HEK293T (cell line): ENCODE measurements around the gene SMIM3.
"Not testable (repeated sequence)": the region's sequence is repeated elsewhere in the genome, so short reads cannot be mapped to it uniquely, and the experiment has no call there.

ENCODE experiments used
- CTCF ChIA-PET: fragments of 350-600 bp; formaldehyde crosslinking; extraction: SDS; loops from one replicate; lab custom pipeline; 2021; ENCODE audit warnings: antibody characterized with exemption, inconsistent platforms; lab: Yijun Ruan, JAX
- POLR2A ChIA-PET: fragments of 350-600 bp; formaldehyde crosslinking; extraction: SDS; loops from one replicate; lab custom pipeline; 2020; ENCODE audit warnings: antibody characterized with exemption, inconsistent platforms; lab: Yijun Ruan, JAX
- DNase-seq: peaks from one replicate; pipeline ENCODE4 v3.0.0; 2012; ENCODE audit warnings: mixed read lengths; ENCODE audit errors: extremely low spot score
- ARNT ChIP-seq: fragments of 450-650 bp; IDR thresholded peaks from 2 replicates; pipeline ENCODE4 v1.6.1; 2017; ENCODE audit warnings: mild to moderate bottlenecking
- BHLHE40 ChIP-seq: fragments of 450-650 bp; IDR thresholded peaks from 2 replicates; pipeline ENCODE4 v1.6.1; 2016; ENCODE audit warnings: mild to moderate bottlenecking, moderate library complexity, borderline replicate concordance
- CTBP1 ChIP-seq: fragments of 450-650 bp; IDR thresholded peaks from 2 replicates; pipeline ENCODE4 v1.6.1; 2016; ENCODE audit warnings: borderline replicate concordance
- ELF4 ChIP-seq: fragments of 450-650 bp; IDR thresholded peaks from 2 replicates; pipeline ENCODE4 v1.6.1; 2017; ENCODE audit warnings: antibody characterized with exemption
- FOXA1 ChIP-seq: fragments of 450-650 bp; IDR thresholded peaks from 2 replicates; pipeline ENCODE4 v1.6.1; 2016; ENCODE audit warnings: mild to moderate bottlenecking
- FOXK2 ChIP-seq: fragments of 450-650 bp; IDR thresholded peaks from 2 replicates; pipeline ENCODE4 v1.6.1; 2016; ENCODE audit warnings: mild to moderate bottlenecking
- FOXM1 ChIP-seq: fragments of 450-650 bp; IDR thresholded peaks from 2 replicates; pipeline ENCODE4 v1.6.1; 2017; ENCODE audit warnings: mild to moderate bottlenecking, borderline replicate concordance
- HDGF ChIP-seq: fragments of 450-650 bp; IDR thresholded peaks from 2 replicates; pipeline ENCODE4 v1.6.1; 2017; ENCODE audit warnings: antibody characterized with exemption, borderline replicate concordance
- L3MBTL2 ChIP-seq: fragments of 450-650 bp; conservative IDR thresholded peaks from 2 replicates; pipeline ENCODE4 v1.6.1; 2016; ENCODE audit warnings: mild to moderate bottlenecking
- LEF1 ChIP-seq: fragments of 450-650 bp; IDR thresholded peaks from 2 replicates; pipeline ENCODE4 v1.6.1; 2017; ENCODE audit warnings: mild to moderate bottlenecking, borderline replicate concordance
- NFRKB ChIP-seq: fragments of 450-650 bp; IDR thresholded peaks from 2 replicates; pipeline ENCODE4 v1.6.1; 2016; ENCODE audit warnings: mild to moderate bottlenecking, moderate library complexity
- SP1 ChIP-seq: fragments of 450-650 bp; IDR thresholded peaks from 2 replicates; pipeline ENCODE4 v1.6.1; 2017
- SUZ12 ChIP-seq: fragments of 450-650 bp; IDR thresholded peaks from 2 replicates; pipeline ENCODE4 v1.6.1; 2016; ENCODE audit warnings: mild to moderate bottlenecking
- TARDBP ChIP-seq: fragments of 450-650 bp; IDR thresholded peaks from 2 replicates; pipeline ENCODE4 v1.6.1; 2016
- ZNF384 ChIP-seq: fragments of 450-650 bp; IDR thresholded peaks from 2 replicates; pipeline ENCODE4 v1.6.1; 2016
- TF ChIP-seq, protein P1 (sequence below): fragments of 450-650 bp; IDR thresholded peaks from 2 replicates; pipeline ENCODE4 v1.6.1; 2016

Gene SMIM3

DNA sequence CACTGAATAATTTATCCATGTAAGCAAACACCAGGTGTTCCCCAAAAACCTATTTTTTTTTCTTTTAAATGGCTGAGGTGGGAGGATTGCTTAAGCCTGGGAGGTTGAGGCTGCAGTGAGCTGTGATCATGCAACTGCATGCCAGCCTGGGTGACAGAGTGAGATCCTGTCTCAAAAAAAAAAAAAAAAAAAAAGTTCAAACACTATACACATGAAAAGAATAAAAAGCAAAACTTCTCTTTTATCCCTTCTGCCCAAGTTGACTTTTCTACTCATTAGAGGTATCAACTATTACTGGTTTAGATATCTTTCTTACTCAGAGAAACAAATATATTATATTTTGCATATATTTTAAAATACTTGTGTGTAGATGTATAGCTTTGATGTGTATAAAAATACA, 37.6 kb upstream of the SMIM3 start:
- POLR2A ChIA-PET, result interaction anchor here (1.2 kb wide), 1 partner anchor 18 kb away, joined by 6 read pairs; the partner anchor contains the start of gene DCTN4
- CTCF ChIA-PET, result interaction anchor here (0.6 kb wide), 1 partner anchor 26 kb away, joined by 3 read pairs; no protein-coding TSS in a partner anchor
- DNase-seq, result no peak
- TF ChIP-seq, protein P1, sequence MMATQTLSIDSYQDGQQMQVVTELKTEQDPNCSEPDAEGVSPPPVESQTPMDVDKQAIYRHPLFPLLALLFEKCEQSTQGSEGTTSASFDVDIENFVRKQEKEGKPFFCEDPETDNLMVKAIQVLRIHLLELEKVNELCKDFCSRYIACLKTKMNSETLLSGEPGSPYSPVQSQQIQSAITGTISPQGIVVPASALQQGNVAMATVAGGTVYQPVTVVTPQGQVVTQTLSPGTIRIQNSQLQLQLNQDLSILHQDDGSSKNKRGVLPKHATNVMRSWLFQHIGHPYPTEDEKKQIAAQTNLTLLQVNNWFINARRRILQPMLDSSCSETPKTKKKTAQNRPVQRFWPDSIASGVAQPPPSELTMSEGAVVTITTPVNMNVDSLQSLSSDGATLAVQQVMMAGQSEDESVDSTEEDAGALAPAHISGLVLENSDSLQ, result no peak
- TF ChIP-seq BHLHE40 (no peak), FOXK2 (no peak), SUZ12 (no peak), FOXM1 (no peak), ELF4 (no peak), L3MBTL2 (no peak), HDGF (no peak), TARDBP (no peak), SP1 (no peak), LEF1 (no peak), CTBP1 (no peak), FOXA1 (no peak), NFRKB (no peak), ZNF384 (no peak), ARNT (no peak)

DNA sequence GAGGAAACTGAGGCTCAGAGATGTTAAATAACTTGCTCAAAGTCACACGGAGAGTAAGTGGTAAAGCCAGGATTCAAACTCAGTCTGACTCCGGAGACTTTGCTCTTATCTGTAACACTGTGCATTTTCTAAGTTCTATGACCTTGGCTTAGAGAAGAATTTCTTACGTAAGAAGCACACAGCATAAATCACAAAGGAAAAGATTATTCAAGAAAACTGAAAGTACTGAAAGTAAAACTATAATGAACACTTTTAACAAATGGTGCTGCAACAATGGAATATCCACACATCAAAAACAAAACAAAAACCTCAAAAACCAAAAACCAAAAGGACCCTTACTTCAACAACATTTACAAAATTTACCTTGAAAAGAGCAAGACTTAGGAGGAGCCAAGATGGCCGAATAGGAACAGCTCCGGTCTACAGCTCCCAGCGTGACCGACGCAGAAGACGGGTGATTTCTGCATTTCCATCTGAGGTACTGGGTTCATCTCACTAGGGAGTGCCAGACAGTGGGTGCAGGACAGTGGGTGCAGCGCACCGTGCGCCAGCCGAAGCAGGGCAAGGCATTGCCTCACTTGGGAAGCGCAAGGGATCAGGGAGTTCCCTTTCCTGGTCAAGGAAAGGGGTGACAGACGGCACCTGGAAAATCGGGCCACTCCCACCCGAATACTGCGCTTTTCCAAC, 36.0 kb upstream of the SMIM3 start:
- CTCF ChIA-PET, result interaction anchor here (0.6 kb wide), 1 partner anchor 97 kb away, joined by 3 read pairs; no protein-coding TSS in a partner anchor
- POLR2A ChIA-PET, DNase-seq: not testable (repeated sequence)

DNA sequence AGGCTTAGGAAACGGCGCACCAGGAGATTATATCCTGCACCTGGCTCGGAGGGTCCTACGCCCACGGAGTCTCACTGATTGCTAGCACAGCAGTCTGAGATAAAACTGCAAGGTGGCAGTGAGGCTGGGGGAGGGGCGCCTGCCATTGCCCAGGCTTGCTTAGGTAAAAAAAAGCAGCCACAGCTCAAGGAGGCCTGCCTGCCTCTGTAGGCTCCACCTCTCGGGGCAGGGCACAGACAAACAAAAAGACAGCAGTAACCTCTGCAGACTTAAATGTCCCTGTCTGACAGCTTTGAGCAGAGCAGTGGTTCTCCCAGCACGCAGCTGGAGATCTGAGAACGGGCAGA, 35.4 kb upstream of the SMIM3 start:
- CTCF ChIA-PET, result interaction anchor here (0.6 kb wide), 1 partner anchor 98 kb away, joined by 3 read pairs; no protein-coding TSS in a partner anchor
- DNase-seq, POLR2A ChIA-PET: not testable (repeated sequence)

DNA sequence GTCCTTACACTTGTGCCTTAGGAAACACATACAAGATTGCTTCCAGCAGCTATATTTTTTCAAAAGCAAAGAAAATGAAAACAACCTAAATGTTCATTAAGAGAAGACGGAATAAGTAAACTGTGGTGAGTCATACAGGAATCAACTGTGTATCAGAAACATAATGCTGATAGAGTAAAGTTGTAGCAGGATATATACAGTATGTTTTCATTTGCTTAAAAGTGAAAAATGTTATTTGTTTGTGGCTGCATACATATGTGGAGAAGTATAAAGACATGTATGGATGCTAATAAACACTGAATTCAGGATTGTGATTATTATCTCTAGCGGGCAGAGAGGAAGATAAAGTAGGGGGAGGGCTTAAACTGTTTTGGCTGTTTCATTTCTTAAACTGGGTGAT, 28.1 kb upstream of the SMIM3 start:
- TF ChIP-seq NFRKB, result no peak
- POLR2A ChIA-PET, result interaction anchor here (0.6 to 1.4 kb wide), 5 partner anchors 8 to 666 kb away, joined by 3 to 6 read pairs (median 3); partner anchors contain the start of genes DCTN4 and RBM22
- CTCF ChIA-PET, result interaction anchor here (0.6 kb wide), 3 partner anchors 75 to 117 kb away, joined by 3 read pairs; no protein-coding TSS in a partner anchor
- DNase-seq, result no peak

DNA sequence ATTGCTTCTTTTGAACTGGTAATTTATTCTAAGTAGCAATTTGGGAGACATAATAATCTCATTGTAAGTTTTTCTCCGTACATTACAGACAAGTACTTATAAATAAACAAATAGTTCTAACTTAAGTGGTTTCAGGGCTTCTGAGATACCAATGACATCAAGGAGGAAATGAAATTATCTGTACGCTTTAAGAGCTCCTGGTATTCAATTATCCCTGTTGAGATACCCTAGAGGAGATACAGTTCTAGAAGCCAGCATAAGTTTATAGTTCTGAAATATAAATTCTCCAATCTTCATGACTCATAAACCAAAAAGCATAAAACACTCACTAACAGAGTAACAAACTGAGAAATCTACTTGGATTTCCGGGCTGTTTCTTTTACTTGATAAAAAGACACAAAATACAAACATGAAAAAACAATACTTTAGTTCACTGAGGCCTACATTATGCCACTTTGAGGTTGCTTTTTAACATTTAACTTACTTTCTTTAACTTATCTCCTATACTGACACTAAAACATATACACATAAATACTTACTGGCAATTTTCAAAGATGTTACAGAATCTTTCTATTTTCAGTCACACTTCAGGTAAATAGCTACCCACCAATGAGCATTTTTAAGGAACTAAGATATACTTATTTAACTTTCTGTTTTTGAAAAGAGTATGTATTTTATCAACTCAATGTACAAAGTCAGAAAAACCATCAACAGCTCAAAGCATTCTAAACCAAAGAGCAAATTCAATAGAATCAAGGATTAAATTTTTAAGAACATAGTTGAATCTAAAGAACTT, 27.3 kb upstream of the SMIM3 start:
- CTCF ChIA-PET, result interaction anchor here (0.6 kb wide), 2 partner anchors 74 to 118 kb away, joined by 3 read pairs; no protein-coding TSS in a partner anchor
- POLR2A ChIA-PET, result interaction anchor here (0.6 to 1.4 kb wide), 2 partner anchors 48 to 51 kb away, joined by 3 to 6 read pairs; partner anchors contain the start of gene RBM22
- DNase-seq, result no peak
- TF ChIP-seq SP1 (no peak), HDGF (no peak), LEF1 (no peak), BHLHE40 (no peak), SUZ12 (no peak), FOXA1 (no peak), FOXM1 (no peak)

DNA sequence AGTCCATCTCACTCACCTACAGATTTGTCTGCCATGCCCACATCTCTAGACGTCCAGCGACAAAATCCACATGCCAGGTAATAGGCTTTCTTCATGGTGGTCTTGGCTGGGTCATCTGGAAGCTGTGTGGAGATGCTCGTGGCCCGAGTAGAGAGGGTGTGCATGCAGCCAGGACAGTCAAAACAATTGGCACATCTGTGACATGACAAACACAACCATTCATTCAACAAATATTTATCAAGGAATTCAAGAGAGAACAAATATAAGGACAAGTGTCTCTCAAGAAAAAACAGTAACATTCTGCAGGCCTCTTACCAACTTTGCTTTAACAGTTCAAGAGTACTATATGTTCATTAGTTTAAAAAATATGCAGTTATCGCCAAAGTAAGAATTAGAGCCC, 25.1 kb upstream of the SMIM3 start:
- TF ChIP-seq SP1, result no peak
- TF ChIP-seq TARDBP, result no peak
- TF ChIP-seq ELF4, result no peak
- TF ChIP-seq HDGF, result no peak
- no peak for TF ChIP-seq CTBP1
- TF ChIP-seq, protein P1, result no peak
- TF ChIP-seq BHLHE40, result no peak
- no peak for TF ChIP-seq ARNT
- TF ChIP-seq FOXA1, result no peak
- no peak for TF ChIP-seq ZNF384
- TF ChIP-seq NFRKB, result no peak
- TF ChIP-seq L3MBTL2, result no peak
- CTCF ChIA-PET, result no interaction called here

DNA sequence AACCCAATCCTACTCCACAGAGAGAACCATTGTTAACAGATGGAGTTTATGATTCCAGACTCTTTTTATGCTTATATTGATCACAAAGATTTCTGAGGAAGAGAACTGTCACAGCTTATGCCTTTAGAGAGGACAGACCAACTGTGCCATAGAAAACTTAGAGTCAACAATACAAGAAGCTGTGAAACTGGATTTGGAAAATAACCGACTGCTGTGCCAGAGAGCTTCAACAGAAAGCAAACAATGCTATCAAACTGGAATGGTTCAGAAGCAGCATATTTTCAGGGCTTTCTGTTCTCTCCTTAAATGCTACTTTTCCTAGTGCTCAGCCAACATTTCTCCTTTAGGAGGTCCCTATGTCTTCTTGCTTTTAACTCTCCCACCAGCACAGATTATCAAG, 24.7 kb upstream of the SMIM3 start:
- CTCF ChIA-PET, result interaction anchor here (0.7 kb wide), 1 partner anchor 485 kb away, joined by 3 read pairs; no protein-coding TSS in a partner anchor

More for the DNA sequence above, 25.1 kb upstream of the SMIM3 start:
- POLR2A ChIA-PET, result interaction anchor here (1.8 kb wide), 1 partner anchor 53 kb away, joined by 5 read pairs; the partner anchor contains the start of gene RBM22
- no peak for DNase-seq

More for the DNA sequence above, 24.7 kb upstream of the SMIM3 start:
- DNase-seq, result no peak
- POLR2A ChIA-PET, result interaction anchor here (1.8 kb wide), 1 partner anchor 53 kb away, joined by 5 read pairs; the partner anchor contains the start of gene RBM22
- TF ChIP-seq FOXA1 (no peak), ELF4 (no peak), L3MBTL2 (no peak), HDGF (no peak)
